Measurements from ENCODE around the gene LAPTM5. TPM values are rescaled to one million over a fixed set of nuclear protein-coding genes. Genes with fewer than 3 reads are reported as not detected.
A peak's percentile ranks its signal among the peaks of the same experiment; 100 is the strongest.

Gene LAPTM5
- total and polyA plus RNA-seq, 2 donors (not counting 3 experiments of a cell fraction or from before 2014, with no cell fraction given) = 83.4 to 95.2 TPM

GRCh38 chr1:30718636-30719405, 38.8 kb downstream of the LAPTM5 start:
- peak; percentile 96 for DNase-seq (ENCODE audit: low read depth, low spot score)

More at GRCh38 chr1:30718636-30719405, 38.8 kb downstream of the LAPTM5 start:
- FAIRE-seq = no peak
- intact Hi-C loops (cut with micrococcal nuclease) = loop anchor here (1.0 to 2.0 kb wide), 4 partner anchors 37 to 210 kb away; no protein-coding TSS in a partner anchor
- H3K27ac ChIP-seq (ENCODE audit: insufficient read depth, low read depth, low read length) = peak overlapping the region; percentile 78
- peak overlapping the region; percentile 75 for H3K9ac ChIP-seq (replicated peaks; ENCODE audit: extremely low read depth, insufficient read depth, low read length)
- H3K79me2 ChIP-seq (ENCODE audit: control insufficient read depth, insufficient read depth, low read length) = no peaks in the 10 kb centered on the region
- dilution Hi-C loops (cut with MboI; ENCODE audit: extremely low pct_ligation_motif_present, low sequenced_read_pairs) = no loop called here
- H3K4me3 ChIP-seq (replicated peaks in 1 of 3; ENCODE audit: insufficient read depth in 1 of 3, low read depth in 1 of 3, low read length in 3 of 3) = peak overlapping the region; percentile 10 to 66 (median 27)
- no peak for TF ChIP-seq EZH2 (IDR thresholded peaks at IDR 0.05; ENCODE audit: borderline replicate concordance, low read depth, low read length, severe bottlenecking)
- TF ChIP-seq FOS (IDR thresholded peaks at IDR 0.05; ENCODE audit: borderline replicate concordance, insufficient read depth, low read length) = no peak
- TF ChIP-seq POLR2A (IDR thresholded peaks at IDR 0.05; ENCODE audit: low read depth, low read length) = peak; percentile 72
- no peak for TF ChIP-seq GATA2 (IDR thresholded peaks at IDR 0.05; ENCODE audit: insufficient read depth, insufficient read length, low read depth, low read length)
- TF ChIP-seq MYC (IDR thresholded peaks at IDR 0.05; ENCODE audit: low read depth, low read length) = no peak
- TF ChIP-seq MAX (IDR thresholded peaks at IDR 0.05; ENCODE audit: insufficient read depth, insufficient read length) = peak; percentile 92
- peak; percentile 92 to 94 for TF ChIP-seq CTCF (IDR thresholded peaks at IDR 0.05; ENCODE audit: extremely low read depth in 1 of 2, insufficient read depth in 1 of 2, low read depth in 1 of 2, low read length in 2 of 2)
- no peak for TF ChIP-seq JUN (IDR thresholded peaks at IDR 0.05; ENCODE audit: borderline replicate concordance, insufficient read depth, insufficient read length, low read depth)
- TF ChIP-seq POLR2AphosphoS5 (IDR thresholded peaks at IDR 0.05; ENCODE audit: insufficient read depth, low read depth, low read length) = peak; percentile 80
- no peaks in the 10 kb centered on the region for H4K20me1 ChIP-seq (replicated peaks; ENCODE audit: control insufficient read depth, extremely low read depth, insufficient read depth, low read length)
- H3K4me2 ChIP-seq (ENCODE audit: insufficient read depth, low read length) = peak overlapping the region; percentile 53
- BruUV-seq (replicated peaks) = TSS peak; percentile 47
- H3K36me3 ChIP-seq (ENCODE audit: control insufficient read depth in 2 of 2, extremely low read depth in 1 of 2, insufficient read depth in 2 of 2, low read length in 2 of 2) = no peaks in the 10 kb centered on the region
- peak overlapping the region; percentile 84 for H2AFZ ChIP-seq (ENCODE audit: low read depth, low read length)
- POLR2A ChIA-PET = interaction anchor here (0.6 to 1.6 kb wide), 4 partner anchors 39 to 256 kb away, joined by 3 to 10 read pairs (median 8); no protein-coding TSS in a partner anchor
- peaks cover 5% of the 10 kb centered on the region for H3K4me1 ChIP-seq (ENCODE audit: control insufficient read depth, extremely low read depth, insufficient read depth, low read length)
- no peaks in the 10 kb centered on the region for H3K27me3 ChIP-seq (ENCODE audit: control insufficient read depth in 2 of 2, insufficient read depth in 2 of 2, low read length in 2 of 2)
- H3K9me1 ChIP-seq (replicated peaks; ENCODE audit: control insufficient read depth, extremely low read depth, insufficient read depth, low read length) = no peaks in the 10 kb centered on the region
- H3K9me3 ChIP-seq (replicated peaks; ENCODE audit: control insufficient read depth, insufficient read depth, low read length) = no peaks in the 10 kb centered on the region
- CTCF ChIA-PET = interaction anchor here (0.6 to 9.0 kb wide), 34 partner anchors 9 to 1537 kb away, joined by 3 to 726 read pairs (median 5); partner anchors contain the start of genes LAPTM5, PTPRU and SRSF4
